HG03045 (cell line): ENCODE data around the gene FLVCR1.
"Not testable (repeated sequence)": the region's sequence is repeated elsewhere in the genome, so short reads cannot be mapped to it uniquely, and the experiment has no call there.

Experiments used
- ATAC-seq: cut with Tn5 transposase; IDR thresholded peaks from one replicate; pipeline ENCODE4 v1.9.1; 2021; ENCODE audit warnings: mild to moderate bottlenecking, moderate library complexity; ENCODE audit not compliant: unreplicated experiment

Gene FLVCR1

GRCh38 chr1:212857992-212858460 lies at the start of gene FLVCR1:
Gene FLVCR1 (plus strand): TSS chr1:212858275. CDS start chr1:212858453, 178 bp downstream.
- peak; percentile 97 for ATAC-seq

DNA sequence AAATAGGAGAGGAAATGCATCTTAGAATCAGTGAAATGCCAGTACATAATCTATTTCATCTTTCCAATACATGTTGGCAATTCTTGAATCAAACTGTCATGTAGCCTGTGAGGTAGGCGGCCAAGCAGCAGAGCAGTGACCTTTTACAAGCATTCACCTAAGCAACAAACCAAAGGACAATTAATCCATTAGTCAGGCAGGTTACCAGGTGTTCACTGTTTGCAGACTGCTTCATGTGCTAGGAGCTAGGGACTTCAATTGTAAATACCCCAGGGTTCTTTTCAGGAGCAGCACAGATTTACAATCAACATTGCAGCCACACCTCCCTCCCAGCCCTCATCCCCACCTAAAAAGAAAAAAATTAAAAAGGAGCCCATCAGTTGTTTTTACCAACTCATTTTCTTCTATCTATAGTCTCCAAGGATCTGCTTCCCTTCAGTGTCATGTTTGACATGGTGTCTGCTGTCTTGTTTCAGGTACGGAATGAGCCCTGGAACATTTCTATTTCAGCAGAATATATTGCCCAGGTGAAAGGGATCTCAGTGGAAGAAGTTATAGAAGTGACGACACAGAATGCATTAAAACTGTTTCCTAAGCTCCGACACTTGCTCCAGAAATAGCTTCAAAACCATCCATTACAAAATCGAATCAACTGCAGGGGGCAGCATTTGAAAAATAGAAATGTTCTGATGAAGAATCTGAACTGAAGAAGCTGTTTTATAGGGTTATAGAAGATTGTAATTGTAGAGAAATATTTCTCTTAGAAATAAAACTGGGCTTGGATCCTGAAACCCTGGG lies 43.3 kb upstream of the FLVCR1 start:
- ATAC-seq: no peak

DNA sequence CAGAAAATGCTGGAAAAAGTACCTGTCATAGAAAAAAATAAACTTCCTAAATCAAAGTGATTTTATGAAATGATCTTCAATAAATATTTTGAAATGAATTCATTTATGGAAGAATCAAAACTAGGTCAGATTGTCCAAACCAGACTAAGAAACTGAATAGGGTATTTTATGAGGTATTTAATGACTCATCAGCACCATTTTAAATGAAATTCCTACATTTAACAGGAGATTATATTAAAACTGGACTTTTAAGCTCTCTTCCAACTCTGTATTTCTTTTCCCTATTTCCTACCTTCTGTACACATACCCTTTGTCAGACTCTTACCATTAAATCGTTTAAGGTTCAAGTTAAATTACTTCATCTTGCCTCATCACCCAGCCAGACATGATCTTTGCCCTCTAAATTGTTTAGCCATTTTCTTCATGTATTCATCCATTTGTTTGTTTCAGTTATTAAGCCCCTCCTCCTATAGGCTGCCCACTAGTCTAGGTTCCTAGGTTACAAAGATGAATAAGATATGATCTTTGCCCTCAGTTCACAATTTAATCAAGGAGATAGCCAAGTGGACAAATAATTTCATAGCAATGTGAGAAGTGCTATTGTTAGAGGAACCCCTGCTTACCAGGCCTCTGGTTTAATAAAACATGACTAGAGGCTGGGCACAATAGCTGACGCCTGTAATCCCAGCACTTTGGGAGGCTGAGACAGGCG lies 41.4 kb upstream of the FLVCR1 start:
- ATAC-seq: no peak

DNA sequence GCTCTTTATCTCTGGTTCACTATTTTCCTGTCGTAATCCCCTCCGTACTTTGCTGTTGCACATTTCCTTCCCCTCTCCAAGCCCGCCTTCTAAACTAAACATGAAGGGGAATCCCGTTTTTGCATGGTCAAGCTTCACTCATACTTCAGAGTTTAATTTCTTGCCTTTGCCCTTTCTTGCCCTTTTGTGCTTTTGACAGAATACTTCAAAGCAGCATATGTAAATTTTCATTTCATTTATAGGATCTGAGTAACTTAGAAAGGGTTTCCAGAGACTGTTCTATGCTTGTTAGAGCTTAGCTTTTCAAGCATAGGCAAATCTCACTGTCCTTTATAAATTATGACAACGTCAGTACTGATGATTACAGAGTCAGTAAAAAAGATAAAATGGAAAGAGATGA lies 38.3 kb upstream of the FLVCR1 start:
- ATAC-seq: peak; percentile 50

- ATAC-seq: no peak
These were observed 37.1 kb upstream of the FLVCR1 start for GRCh38 chr1:212820969-212821368.

- ATAC-seq: no peak
These were observed 35.1 kb upstream of the FLVCR1 start for GRCh38 chr1:212822956-212823355.

DNA sequence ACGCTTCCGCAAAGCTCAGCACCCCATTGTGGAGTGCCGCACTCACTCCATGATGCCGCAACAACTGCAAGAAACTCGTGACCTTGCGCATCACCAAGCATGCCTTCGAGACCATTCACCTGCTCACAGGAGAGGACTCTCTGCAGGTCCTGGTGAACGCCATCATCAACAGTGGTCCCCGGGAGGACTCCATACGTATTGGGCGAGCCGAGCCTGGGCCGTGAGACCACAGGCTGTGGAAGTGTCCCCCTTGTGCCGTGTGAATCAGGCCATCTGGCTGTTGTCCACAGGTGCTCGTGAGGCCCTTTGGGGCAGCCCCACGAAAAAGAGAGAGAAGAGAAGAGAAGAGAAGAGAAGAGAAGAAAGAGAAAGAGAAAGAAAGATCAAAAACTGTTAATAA lies 33.9 kb upstream of the FLVCR1 start:
- ATAC-seq: no peak

GRCh38 chr1:212825798-212826452 lies 32.1 kb upstream of the FLVCR1 start:
- no peak for ATAC-seq

DNA sequence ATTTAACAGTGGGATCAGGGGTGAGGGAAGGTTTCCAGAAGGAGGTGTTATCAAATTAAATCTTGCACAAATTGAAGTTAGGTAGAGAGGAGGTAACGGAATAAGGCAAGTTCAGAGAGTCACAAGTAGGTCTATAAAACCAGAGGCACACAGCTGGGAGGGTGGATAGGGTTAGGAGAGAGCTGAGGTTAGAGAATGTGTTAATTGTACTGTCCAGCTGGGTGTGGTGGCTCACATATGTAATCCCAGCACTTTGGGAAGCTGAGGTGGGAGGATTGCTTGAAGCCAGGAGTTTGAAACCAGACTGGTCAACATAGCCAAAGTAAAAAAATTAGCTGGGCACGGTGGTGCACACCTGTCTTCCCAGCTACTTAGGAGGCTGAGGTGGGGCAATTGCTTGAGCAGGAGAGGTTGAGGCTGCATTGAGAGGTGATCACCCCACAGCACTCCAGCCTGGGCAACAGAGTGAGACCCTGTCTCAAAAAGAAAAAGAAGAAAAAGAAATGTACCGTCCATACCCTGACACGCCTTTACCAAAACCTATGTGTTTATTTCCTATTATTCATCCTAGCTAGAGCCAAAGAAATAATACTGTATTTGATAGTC lies 30.8 kb upstream of the FLVCR1 start:
- ATAC-seq: no peak

GRCh38 chr1:212827831-212828278 lies 30.2 kb upstream of the FLVCR1 start:
- no peak for ATAC-seq

DNA sequence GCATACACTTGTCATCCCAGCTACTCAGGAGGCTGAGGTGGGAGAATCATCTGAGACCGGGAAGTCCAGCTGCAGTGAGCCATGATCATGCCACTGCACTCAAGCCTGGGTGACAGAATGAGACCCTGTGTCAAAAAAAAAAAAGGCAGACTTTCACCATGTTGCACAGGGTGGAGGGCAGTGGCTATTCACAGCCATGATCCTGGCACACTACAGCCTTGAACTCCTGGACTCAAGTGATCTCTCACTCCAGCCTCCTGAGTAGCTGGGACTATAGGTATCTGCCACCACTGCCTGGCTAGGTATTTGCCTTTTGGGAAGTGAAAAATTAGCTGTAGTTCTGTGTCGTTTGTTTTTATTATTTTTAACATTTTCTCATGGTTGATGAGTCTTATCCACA lies 29.7 kb upstream of the FLVCR1 start:
- ATAC-seq: no peak

GRCh38 chr1:212833211-212834207 lies 24.6 kb upstream of the FLVCR1 start:
- peak; percentile 44 for ATAC-seq

DNA sequence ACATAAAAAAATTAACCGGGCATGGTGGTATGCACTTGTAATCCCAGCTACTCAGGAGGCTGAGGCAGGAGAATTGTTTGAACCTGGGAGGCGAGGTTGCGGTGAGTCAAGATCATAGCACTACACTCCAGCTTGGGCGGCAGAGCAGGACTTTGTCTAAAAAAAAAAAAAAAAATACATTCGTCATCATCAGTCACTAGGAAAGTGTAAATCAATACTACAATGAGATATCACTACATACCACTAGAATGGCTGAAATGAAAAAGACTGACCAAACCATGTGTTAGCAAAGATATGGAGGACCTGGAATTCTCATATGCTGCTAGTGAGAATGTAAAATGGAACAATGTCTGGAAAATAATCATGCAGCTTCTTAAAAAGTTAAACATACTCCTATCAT lies 19.9 kb upstream of the FLVCR1 start:
- ATAC-seq: no peak

- ATAC-seq: not testable (repeated sequence)
These were observed 13.6 kb upstream of the FLVCR1 start for GRCh38 chr1:212844521-212844920.

DNA sequence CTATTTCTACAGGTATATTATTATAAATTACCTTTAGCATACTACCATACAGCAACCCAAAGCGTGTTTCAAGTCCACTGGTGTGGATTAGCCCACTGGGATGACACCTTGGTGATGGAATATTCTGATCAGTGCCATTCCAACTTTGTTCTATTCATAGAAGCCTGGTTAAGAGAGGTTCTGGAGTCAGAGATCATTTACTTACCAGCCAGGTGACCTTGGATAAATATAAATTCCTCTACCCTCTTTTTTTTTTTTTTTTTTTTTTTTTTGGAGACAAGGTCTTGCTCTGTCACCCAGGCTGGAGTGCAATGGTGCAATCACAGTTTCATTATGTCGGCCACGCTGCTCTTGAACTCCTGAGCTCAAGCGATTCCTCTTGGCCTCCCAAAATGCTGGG lies 10.5 kb upstream of the FLVCR1 start, which contains the start of gene SPATA45:
SPATA45 (minus strand) TSS at position 101 of the 400 bp plus-strand sequence. CDS start 11,500 bp downstream, outside the sequence.
- no peak for ATAC-seq

DNA sequence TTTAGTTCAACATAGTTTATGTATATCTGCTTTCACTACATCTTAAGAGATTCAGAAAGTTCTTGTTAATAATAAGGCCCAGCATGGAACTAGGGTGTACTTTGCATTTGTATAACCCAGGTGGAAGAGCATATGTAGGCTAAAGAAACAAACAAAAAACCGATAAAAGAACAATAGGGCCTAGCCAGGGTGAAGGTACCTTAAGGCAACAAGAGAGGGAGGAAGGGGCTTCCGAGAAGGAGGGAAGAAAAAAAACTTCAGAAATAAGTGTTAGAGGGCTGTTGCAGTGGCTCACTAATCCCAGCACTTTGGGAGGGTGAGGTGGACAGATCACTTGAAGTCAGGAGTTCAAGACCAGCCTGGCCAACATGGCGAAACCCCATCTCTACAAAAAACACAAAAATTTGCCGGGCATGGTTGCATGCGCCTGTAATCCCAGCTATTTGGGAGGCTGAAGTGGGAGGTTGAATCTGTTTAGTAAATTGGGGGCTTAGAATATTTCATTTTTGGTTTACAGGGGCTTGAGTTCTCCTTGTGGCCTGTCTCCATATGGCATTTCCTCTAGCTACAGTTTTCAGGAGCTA lies 5.9 kb upstream of the FLVCR1 start:
- no peak for ATAC-seq

DNA sequence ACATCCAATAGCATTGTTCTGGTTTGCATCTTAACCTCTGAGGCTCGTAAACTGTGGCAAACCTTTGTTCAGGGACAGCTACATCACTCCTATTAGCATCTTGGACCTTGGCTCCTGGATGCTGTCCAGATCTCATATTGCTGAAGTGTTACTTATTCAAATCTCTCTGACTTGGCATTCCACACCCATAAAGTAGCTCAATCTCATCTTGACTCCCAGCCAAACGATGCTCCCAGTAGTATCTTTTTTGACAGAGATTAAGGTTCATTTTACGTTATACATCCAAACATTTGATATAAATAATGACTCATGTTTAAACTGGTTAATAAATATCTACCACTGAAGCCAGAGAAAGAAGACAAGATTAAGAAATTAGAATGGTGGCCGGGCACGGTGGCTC lies 4.4 kb upstream of the FLVCR1 start:
- ATAC-seq: no peak

GRCh38 chr1:212856755-212857154 lies 1.3 kb upstream of the FLVCR1 start:
- ATAC-seq: no peak

- peak; percentile 12 for ATAC-seq
These were observed 588 bp downstream of the FLVCR1 start for GRCh38 chr1:212858461-212859265.
